Type B pancreatic cell (in vitro differentiated cells): ENCODE measurements around the gene MSANTD2. TPM values are rescaled to one million over a fixed set of nuclear protein-coding genes. Genes with fewer than 3 reads are reported as not detected.
A peak's percentile ranks its signal among the peaks of the same experiment; 100 is the strongest.

Experiments used
- DNase-seq: peaks from one replicate; pipeline ENCODE4 v3.0.0; 2021; ENCODE audit warnings: mixed read lengths; ENCODE audit not compliant: unreplicated experiment; ENCODE audit errors: extremely low spot score
- H3K27ac Mint-ChIP-seq: 2 replicates; pipeline ENCODE4 v1.8.0; 2021; ENCODE audit warnings: mild to moderate bottlenecking, mixed read lengths
- H3K27me3 Mint-ChIP-seq: 2 replicates; pipeline ENCODE4 v1.8.0; 2021; ENCODE audit warnings: mixed read lengths
- H3K36me3 Mint-ChIP-seq: 2 replicates; pipeline ENCODE4 v1.8.0; 2021; ENCODE audit warnings: mixed read lengths
- H3K4me1 Mint-ChIP-seq: one replicate; pipeline ENCODE4 v1.8.0; 2021; ENCODE audit warnings: mixed read lengths; ENCODE audit not compliant: unreplicated experiment
- H3K4me3 Mint-ChIP-seq: 2 replicates; pipeline ENCODE4 v1.8.0; 2021; ENCODE audit warnings: mild to moderate bottlenecking, mixed read lengths
- H3K9me3 Mint-ChIP-seq: 2 replicates; pipeline ENCODE4 v1.8.0; 2021; ENCODE audit warnings: mixed read lengths
- total RNA-seq: library from RNA; stranded (reverse); gene quantifications from 2 replicates; pipeline ENCODE4 v1.2.1, GENCODE V29; 2021; ENCODE audit warnings: low replicate concordance
- TF ChIP-seq, protein P1 (sequence below): fragments of 200-600 bp; sonication (generic); conservative IDR thresholded peaks from 2 replicates; pipeline ENCODE4 v1.5.0; 2021; ENCODE audit warnings: antibody characterized with exemption, mild to moderate bottlenecking

MSANTD2 gene
- total RNA-seq, 1 donor from 2014 or later: 27.4 TPM

DNA sequence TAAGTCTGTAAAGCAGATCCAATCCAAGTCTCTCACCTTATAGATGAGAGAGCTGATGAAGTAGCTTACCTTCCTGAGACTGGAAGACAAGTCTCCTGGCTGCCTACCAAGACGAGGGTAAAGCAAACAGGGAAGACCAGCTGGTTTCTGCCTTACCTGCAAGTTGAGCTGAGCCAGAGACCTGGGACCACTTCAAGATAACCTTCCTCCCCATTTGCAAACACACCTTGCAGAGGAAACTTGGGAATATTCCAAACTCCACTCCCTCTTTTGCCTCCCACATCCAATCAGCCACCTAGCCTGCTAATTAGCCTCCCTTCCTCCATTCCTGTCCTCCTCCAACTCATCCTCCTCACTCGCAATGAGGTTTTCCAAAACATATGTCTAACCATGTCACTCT is 41.6 kb upstream of the MSANTD2 start:
- Mint-ChIP-seq H3K4me1 (peaks cover 42% of the 10 kb centered on the region), H3K36me3 (no peaks in the 10 kb centered on the region), H3K27me3 (peaks cover 65% of the 10 kb centered on the region), H3K27ac (no peak overlapping the region), H3K9me3 (no peaks in the 10 kb centered on the region), H3K4me3 (peak overlapping the region; percentile 7)
- DNase-seq: no peak
- TF ChIP-seq, protein P1, sequence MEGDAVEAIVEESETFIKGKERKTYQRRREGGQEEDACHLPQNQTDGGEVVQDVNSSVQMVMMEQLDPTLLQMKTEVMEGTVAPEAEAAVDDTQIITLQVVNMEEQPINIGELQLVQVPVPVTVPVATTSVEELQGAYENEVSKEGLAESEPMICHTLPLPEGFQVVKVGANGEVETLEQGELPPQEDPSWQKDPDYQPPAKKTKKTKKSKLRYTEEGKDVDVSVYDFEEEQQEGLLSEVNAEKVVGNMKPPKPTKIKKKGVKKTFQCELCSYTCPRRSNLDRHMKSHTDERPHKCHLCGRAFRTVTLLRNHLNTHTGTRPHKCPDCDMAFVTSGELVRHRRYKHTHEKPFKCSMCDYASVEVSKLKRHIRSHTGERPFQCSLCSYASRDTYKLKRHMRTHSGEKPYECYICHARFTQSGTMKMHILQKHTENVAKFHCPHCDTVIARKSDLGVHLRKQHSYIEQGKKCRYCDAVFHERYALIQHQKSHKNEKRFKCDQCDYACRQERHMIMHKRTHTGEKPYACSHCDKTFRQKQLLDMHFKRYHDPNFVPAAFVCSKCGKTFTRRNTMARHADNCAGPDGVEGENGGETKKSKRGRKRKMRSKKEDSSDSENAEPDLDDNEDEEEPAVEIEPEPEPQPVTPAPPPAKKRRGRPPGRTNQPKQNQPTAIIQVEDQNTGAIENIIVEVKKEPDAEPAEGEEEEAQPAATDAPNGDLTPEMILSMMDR: no peak

DNA sequence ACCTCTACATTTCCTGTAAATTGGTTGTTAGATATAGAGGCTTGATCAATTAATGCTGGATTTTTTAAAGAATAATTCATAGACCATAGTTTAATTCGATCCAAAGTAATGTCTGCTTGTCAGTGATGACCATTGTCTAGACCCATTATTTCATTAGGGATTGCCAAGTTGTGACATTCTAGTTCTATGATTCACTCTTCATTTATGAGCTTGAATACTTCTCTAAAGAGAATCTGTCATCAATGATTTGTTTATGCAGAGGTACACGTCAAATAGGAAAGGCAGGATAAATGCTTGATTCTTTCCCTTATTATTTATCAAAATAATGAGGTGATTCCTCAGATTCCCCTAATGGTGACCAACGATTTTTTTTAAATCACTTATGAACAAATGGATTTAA is 41.0 kb upstream of the MSANTD2 start:
- no peak for DNase-seq
- Mint-ChIP-seq H3K4me3 (peak overlapping the region; percentile 23), H3K36me3 (no peaks in the 10 kb centered on the region), H3K9me3 (no peaks in the 10 kb centered on the region), H3K4me1 (peaks cover 42% of the 10 kb centered on the region), H3K27ac (no peak overlapping the region), H3K27me3 (peaks cover 65% of the 10 kb centered on the region)
- TF ChIP-seq, protein P1: no peak

DNA sequence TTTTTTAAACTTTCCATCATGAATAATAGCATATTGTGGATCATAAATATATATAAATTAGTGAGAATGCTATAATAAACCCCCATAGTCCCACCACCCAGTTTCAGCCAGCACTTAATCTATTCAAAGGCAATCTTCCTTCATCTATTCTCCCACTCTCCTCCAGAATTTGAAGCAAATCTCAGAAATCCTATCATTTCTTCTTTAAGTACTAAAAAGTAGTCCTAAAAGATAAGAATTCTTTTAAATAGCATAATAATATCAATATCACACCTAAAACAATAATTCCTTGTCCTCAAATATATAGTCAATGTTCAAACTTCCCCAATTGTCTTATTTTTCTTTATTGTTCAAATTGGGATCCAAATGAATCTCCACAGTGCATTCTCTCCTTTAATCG is 40.5 kb upstream of the MSANTD2 start:
- Mint-ChIP-seq H3K27ac (no peak overlapping the region), H3K9me3 (no peaks in the 10 kb centered on the region), H3K4me1 (peaks cover 38% of the 10 kb centered on the region), H3K4me3 (peak overlapping the region; percentile 23), H3K27me3 (peaks cover 65% of the 10 kb centered on the region), H3K36me3 (no peaks in the 10 kb centered on the region)
- TF ChIP-seq, protein P1: no peak
- DNase-seq: no peak

DNA sequence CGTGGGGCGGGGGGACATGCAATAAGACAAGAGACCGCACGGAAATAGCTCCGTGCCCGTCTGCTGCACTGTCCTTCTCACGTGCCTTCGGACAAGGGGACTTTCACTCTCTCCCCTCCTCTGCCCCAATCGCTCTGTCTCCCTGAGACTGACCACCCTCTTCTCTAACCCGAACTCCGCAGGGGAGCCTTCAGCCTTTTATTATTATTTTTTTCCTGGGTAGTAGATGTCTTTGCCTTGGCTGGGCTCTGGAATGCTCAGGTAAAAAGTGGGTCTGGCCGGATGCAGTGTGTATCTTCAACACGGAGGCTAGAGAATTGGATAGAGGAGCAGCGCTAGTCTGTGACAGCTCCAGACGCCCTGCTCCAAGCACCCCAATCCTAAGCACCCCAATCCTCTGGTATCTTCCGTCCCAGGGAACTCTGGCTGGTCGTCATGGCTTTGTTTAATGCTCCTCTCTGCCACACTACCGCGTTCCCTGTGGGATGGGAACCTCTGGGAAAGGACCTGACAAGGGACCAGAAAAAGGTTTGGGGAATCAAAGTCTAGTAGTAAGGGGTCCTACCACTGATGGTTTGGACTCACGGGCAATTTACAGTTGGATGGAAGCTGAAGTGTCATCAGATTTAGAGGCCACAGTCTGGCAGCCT is 39.9 kb upstream of the MSANTD2 start:
- H3K9me3 Mint-ChIP-seq: no peaks in the 10 kb centered on the region
- H3K27ac Mint-ChIP-seq: peak overlapping the region; percentile 62
- no peak for DNase-seq
- H3K27me3 Mint-ChIP-seq: peaks cover 68% of the 10 kb centered on the region
- TF ChIP-seq, protein P1: no peak
- H3K36me3 Mint-ChIP-seq: no peaks in the 10 kb centered on the region
- peaks cover 38% of the 10 kb centered on the region for H3K4me1 Mint-ChIP-seq
- H3K4me3 Mint-ChIP-seq: peak overlapping the region; percentile 82

DNA sequence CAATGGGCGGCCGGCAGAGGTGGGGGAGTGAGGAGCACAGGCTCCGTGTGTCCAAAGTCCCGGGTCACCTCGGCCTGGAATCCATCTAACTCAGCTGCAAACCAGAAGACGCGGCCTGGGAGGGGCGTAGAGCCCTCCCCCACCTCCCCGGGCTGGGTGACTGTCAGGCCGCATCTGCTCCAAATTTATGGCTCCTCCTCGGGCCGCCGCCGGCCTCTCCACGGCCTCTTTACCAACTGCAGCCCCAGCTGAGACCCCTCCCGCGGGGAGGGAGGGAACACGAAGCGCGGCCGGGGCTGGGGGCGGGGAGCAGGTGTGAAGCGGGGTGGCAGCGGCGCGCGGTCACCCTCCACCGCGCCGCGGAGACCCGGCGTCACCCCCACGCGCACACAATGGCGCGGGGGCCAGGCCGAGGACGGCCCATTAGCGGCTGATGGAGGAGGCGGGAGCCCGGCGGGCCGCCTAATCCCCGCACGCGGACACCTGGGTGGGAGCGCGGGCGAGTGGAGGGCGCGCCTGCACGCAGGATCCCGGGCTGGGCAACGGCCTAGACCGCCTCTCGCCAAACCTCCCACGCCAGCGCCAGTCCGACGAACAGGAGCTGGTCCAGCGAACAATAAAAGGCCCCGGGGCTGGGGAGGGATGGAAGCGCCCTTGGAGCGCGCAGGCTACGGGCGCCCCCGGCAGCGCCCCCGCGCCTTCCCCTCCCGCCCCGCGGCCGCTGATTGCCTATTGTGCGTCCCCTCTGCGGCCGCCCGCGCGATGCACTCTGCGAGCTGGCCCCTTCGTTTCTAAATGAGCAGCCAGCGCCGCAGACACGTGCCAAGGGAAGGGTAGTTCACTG is 39.1 kb upstream of the MSANTD2 start:
- no peak overlapping the region for H3K27ac Mint-ChIP-seq
- H3K27me3 Mint-ChIP-seq: peaks cover 68% of the 10 kb centered on the region
- no peaks in the 10 kb centered on the region for H3K36me3 Mint-ChIP-seq
- DNase-seq: no peak
- TF ChIP-seq, protein P1: no peak
- H3K4me1 Mint-ChIP-seq: peaks cover 38% of the 10 kb centered on the region
- no peaks in the 10 kb centered on the region for H3K9me3 Mint-ChIP-seq
- peak overlapping the region; percentile 82 for H3K4me3 Mint-ChIP-seq
